ENCODE measurements around the gene SPATA13.

- TF ChIP-seq POLR2AphosphoS5 (IDR thresholded peaks at IDR 0.05; ENCODE audit: insufficient read depth in 1 of 2, low read depth in 1 of 2) (no peak), CTCF (IDR thresholded peaks at IDR 0.05) (no peak), POLR2A (IDR thresholded peaks at IDR 0.05) (no peak)
These were observed 58.5 kb downstream of the SPATA13 start for GRCh38 chr13:24218977-24219376.

All from vagina (tissue), 2 donors.